Caco-2 (cell line): ENCODE results near the gene LRRN1. TPM values are rescaled to one million over a fixed set of nuclear protein-coding genes. Genes with fewer than 3 reads are reported as not detected.

Experiments
- BruUV-seq: library from RNA; stranded (reverse); fragments of 400-500 nt; replicated peaks from 2 replicates; lab custom pipeline; 2021; lab: Mats Ljungman, UMichigan
- CTCF ChIA-PET: fragments of 300-600 bp; sonication (Branson Sonifier 250); formaldehyde crosslinking; loops from one replicate; lab custom pipeline; 2022; ENCODE audit warnings: antibody characterized with exemption; lab: Charles Lee
- POLR2A ChIA-PET: fragments of 300-600 bp; sonication (Branson Sonifier 250); formaldehyde crosslinking; loops from one replicate; lab custom pipeline; 2022; ENCODE audit warnings: antibody characterized with exemption; lab: Charles Lee
- DNase-seq, 2 experiments: peaks; one replicate each; pipeline versions ENCODE4 v3.0.0 to v3.0.0-alpha.2; 2020 to 2022
- H3K27me3 ChIP-seq: replicated peaks from 2 replicates; pipeline ENCODE4 v1.6.0; 2011; ENCODE audit warnings: low read length; ENCODE audit not compliant: control insufficient read depth, insufficient read depth
- H3K36me3 ChIP-seq: 2 replicates; pipeline ENCODE4 v1.5.1; 2011; ENCODE audit warnings: low read length; ENCODE audit not compliant: control insufficient read depth, insufficient read depth
- H3K4me1 ChIP-seq: fragments of 250-450 bp; sonication (Bioruptor Pico); 2 replicates; pipeline ENCODE4 v1.5.1; 2020; ENCODE audit warnings: mild to moderate bottlenecking
- H3K4me3 ChIP-seq: 2 replicates; pipeline ENCODE4 v1.5.1; 2011; ENCODE audit warnings: low read depth, mild to moderate bottlenecking, control low read depth, low read length
- H3K9me3 ChIP-seq: fragments of 250-450 bp; sonication (Bioruptor Pico); 2 replicates; pipeline ENCODE4 v1.5.1; 2020; ENCODE audit warnings: mild to moderate bottlenecking, moderate library complexity
- H3K27ac Mint-ChIP-seq: one replicate; pipeline ENCODE4 v1.8.0; 2022; ENCODE audit warnings: mixed read lengths; ENCODE audit not compliant: unreplicated experiment
- H3K27me3 Mint-ChIP-seq: one replicate; pipeline ENCODE4 v1.8.0; 2022; ENCODE audit warnings: mixed read lengths; ENCODE audit not compliant: insufficient read depth, unreplicated experiment
- H3K36me3 Mint-ChIP-seq: one replicate; pipeline ENCODE4 v1.8.0; 2022; ENCODE audit warnings: mild to moderate bottlenecking, mixed read lengths; ENCODE audit not compliant: insufficient read depth, unreplicated experiment
- H3K4me1 Mint-ChIP-seq: one replicate; pipeline ENCODE4 v1.8.0; 2022; ENCODE audit warnings: low read depth, mixed read lengths; ENCODE audit not compliant: unreplicated experiment
- H3K4me3 Mint-ChIP-seq: one replicate; pipeline ENCODE4 v1.8.0; 2022; ENCODE audit warnings: mild to moderate bottlenecking, moderate library complexity, mixed read lengths; ENCODE audit not compliant: unreplicated experiment
- H3K9me3 Mint-ChIP-seq: one replicate; pipeline ENCODE4 v1.8.0; 2022; ENCODE audit warnings: mixed read lengths; ENCODE audit not compliant: unreplicated experiment
- intact Hi-C: fragments of 100-400 bp; cut with micrococcal nuclease; formaldehyde crosslinking; loops from one replicate; pipeline ENCODE4 v1.10.0; 2022; ENCODE audit not compliant: unreplicated experiment
- total RNA-seq: library from RNA; stranded (reverse); gene quantifications from 2 replicates; pipeline ENCODE4 v1.2.3, GENCODE V29; 2022
- TF ChIP-seq, protein P1 (sequence below), 2 experiments: fragments of 200-600 bp in 1 of 2; IDR thresholded peaks; 1 replicate in 1 of 2; 2 replicates in 1 of 2; pipeline versions ENCODE4 v1.5.1 to v1.8.0; 2011 to 2022; ENCODE audit warnings: antibody characterized with exemption in 1 of 2, control low read depth in 1 of 2, inconsistent platforms in 1 of 2, low read depth in 1 of 2, low read length in 1 of 2, mild to moderate bottlenecking in 1 of 2, moderate library complexity in 1 of 2; ENCODE audit not compliant: insufficient read depth in 1 of 2, severe bottlenecking in 1 of 2, unreplicated experiment in 1 of 2

The LRRN1 gene
- total RNA-seq, 1 experiment from 2014 or later: 0.84 TPM

DNA sequence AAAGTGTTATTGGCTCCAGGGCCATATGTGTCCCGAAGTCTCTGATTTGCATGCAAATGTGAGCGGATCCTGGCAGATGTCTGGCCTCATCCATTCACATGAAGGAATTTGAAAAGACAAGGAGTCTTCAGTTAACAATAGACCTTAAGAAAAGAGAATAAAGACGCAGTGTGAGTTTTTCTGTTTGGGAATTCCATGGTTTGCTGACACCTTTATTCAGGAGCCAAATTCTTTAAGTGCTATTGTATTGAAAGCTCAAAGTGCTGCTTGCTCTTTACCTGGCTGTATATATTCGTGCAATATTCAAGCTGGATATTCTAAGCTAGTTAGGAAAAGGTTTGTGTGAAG lies 2.2 kb downstream of the LRRN1 start:
- ChIA-PET CTCF (no interaction called here), POLR2A (no interaction called here)
- Histone ChIP-seq H3K36me3 (no peaks in the 10 kb centered on the region), H3K4me3 (no peak overlapping the region), H3K4me1 (no peaks in the 10 kb centered on the region), H3K9me3 (no peaks in the 10 kb centered on the region), H3K27me3 (no peaks in the 10 kb centered on the region; the same call in 1 of the 2 replicates)
- no peak overlapping the region for H3K4me3 Mint-ChIP-seq
- no peak overlapping the region for H3K27ac Mint-ChIP-seq
- TF ChIP-seq, protein P1, sequence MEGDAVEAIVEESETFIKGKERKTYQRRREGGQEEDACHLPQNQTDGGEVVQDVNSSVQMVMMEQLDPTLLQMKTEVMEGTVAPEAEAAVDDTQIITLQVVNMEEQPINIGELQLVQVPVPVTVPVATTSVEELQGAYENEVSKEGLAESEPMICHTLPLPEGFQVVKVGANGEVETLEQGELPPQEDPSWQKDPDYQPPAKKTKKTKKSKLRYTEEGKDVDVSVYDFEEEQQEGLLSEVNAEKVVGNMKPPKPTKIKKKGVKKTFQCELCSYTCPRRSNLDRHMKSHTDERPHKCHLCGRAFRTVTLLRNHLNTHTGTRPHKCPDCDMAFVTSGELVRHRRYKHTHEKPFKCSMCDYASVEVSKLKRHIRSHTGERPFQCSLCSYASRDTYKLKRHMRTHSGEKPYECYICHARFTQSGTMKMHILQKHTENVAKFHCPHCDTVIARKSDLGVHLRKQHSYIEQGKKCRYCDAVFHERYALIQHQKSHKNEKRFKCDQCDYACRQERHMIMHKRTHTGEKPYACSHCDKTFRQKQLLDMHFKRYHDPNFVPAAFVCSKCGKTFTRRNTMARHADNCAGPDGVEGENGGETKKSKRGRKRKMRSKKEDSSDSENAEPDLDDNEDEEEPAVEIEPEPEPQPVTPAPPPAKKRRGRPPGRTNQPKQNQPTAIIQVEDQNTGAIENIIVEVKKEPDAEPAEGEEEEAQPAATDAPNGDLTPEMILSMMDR (IDR thresholded peaks at IDR 0.05; ENCODE audit: insufficient read depth in 1 of 2, low read depth in 1 of 2, low read length in 1 of 2, severe bottlenecking in 1 of 2, unreplicated experiment in 1 of 2): no peak
- peaks cover 16% of the 10 kb centered on the region for H3K27me3 Mint-ChIP-seq
- H3K4me1 Mint-ChIP-seq: no peaks in the 10 kb centered on the region
- H3K9me3 Mint-ChIP-seq: no peaks in the 10 kb centered on the region
- no peaks in the 10 kb centered on the region for H3K36me3 Mint-ChIP-seq
- intact Hi-C loops: no loop called here
- no TSS peak for BruUV-seq
- DNase-seq: no peak

DNA sequence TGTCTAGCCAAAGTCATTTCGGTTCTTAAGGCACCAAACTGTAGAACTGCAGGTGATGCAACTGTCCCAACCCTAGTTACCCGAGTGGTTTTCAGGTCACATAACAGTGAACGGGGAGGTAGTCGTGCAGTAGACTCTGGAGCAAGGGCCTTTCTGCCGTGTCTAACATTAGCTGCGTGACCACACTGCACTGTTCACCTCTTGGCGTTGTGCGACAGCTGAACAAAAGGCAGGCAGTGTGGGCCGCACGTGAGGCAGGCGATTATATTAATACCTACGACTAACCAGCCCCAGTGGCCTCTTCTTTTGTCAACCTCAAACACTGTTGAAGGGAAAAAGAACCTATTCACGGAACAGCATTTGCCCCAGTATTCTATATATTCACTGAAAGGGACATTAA lies 2.8 kb downstream of the LRRN1 start:
- no peaks in the 10 kb centered on the region for H3K36me3 ChIP-seq
- Mint-ChIP-seq H3K27ac (no peak overlapping the region), H3K9me3 (no peaks in the 10 kb centered on the region), H3K4me3 (no peak overlapping the region), H3K27me3 (peaks cover 14% of the 10 kb centered on the region), H3K4me1 (no peaks in the 10 kb centered on the region), H3K36me3 (no peaks in the 10 kb centered on the region)
- ChIA-PET CTCF (no interaction called here), POLR2A (no interaction called here)
- no peaks in the 10 kb centered on the region; the same call in 1 of the 2 replicates for H3K27me3 ChIP-seq
- H3K4me1 ChIP-seq: no peaks in the 10 kb centered on the region
- TF ChIP-seq, protein P1 (IDR thresholded peaks at IDR 0.05; ENCODE audit: insufficient read depth in 1 of 2, low read depth in 1 of 2, low read length in 1 of 2, severe bottlenecking in 1 of 2, unreplicated experiment in 1 of 2): no peak
- H3K4me3 ChIP-seq: no peak overlapping the region
- intact Hi-C loops: no loop called here
- no TSS peak for BruUV-seq
- no peaks in the 10 kb centered on the region for H3K9me3 ChIP-seq
- no peak for DNase-seq

DNA sequence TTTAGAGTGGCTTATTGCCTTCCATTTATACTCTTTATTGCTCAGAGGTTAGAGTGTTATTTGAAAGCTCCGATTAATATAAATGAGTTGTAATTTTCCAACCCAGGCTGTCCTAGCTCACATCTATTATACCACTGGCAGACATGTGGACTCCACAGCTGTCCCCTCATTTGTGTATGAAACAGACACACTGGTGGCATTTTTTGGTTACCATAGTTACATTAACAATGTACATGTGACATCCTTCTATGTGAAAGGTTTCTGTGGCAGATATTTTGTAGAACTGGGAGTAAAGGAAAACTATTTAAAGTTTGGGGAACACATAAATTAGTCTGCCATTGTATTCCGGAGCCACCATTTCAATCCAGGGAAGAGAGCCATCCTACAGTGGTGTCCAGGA lies 5.3 kb downstream of the LRRN1 start:
- no peaks in the 10 kb centered on the region for H3K9me3 Mint-ChIP-seq
- no peaks in the 10 kb centered on the region for H3K36me3 Mint-ChIP-seq
- ChIA-PET POLR2A (no interaction called here), CTCF (no interaction called here)
- Histone ChIP-seq H3K4me3 (no peak overlapping the region), H3K9me3 (no peaks in the 10 kb centered on the region), H3K36me3 (no peaks in the 10 kb centered on the region), H3K27me3 (no peaks in the 10 kb centered on the region; the same call in 1 of the 2 replicates), H3K4me1 (no peaks in the 10 kb centered on the region)
- no peak overlapping the region for H3K27ac Mint-ChIP-seq
- H3K27me3 Mint-ChIP-seq: peaks cover 8% of the 10 kb centered on the region
- no TSS peak for BruUV-seq
- intact Hi-C loops: no loop called here
- TF ChIP-seq, protein P1 (IDR thresholded peaks at IDR 0.05; ENCODE audit: insufficient read depth in 1 of 2, low read depth in 1 of 2, low read length in 1 of 2, severe bottlenecking in 1 of 2, unreplicated experiment in 1 of 2): no peak
- no peaks in the 10 kb centered on the region for H3K4me1 Mint-ChIP-seq
- no peak overlapping the region for H3K4me3 Mint-ChIP-seq
- DNase-seq: no peak
